ENCODE measurements around the gene PLPP1.

PLPP1 gene

DNA sequence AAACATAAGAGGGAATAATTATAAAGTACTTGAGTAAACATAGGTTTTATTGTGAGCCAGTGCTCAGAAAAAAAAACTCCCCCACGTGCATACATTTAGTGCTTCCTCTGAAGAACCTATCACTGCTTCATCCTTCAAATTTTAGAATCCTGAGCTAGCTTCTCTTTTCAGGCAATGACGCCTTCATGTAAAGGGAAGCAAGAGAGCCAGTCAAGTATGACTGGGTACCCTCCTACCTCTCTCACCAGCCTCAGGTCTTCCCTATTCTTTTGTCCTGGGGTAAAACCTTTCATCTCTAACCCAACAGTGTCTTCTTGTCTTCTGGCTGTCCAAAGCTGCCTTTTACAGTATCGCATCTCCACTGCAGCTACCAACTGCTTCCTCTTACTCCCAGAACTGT, 32.0 kb downstream of the PLPP1 start:
- no peak for DNase-seq

DNA sequence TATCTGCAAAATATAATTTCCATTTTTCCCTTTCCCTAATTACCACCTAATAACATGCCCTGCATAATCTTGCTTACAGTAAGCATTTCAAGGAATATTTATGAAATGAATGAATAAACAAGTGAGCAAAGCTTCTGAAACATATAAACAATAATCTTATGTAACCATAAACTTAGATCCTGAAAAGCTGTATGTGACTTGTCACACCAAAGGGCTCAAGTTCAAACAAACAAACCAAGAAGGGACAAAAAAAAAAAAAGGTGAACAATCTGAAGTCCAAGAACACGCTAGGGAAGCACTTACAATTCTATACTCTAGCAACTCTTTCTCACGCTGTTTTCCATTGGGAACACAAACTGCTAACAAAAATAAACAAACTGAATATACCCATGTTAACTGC, 36.3 kb downstream of the PLPP1 start:
- DNase-seq: no peak

DNA sequence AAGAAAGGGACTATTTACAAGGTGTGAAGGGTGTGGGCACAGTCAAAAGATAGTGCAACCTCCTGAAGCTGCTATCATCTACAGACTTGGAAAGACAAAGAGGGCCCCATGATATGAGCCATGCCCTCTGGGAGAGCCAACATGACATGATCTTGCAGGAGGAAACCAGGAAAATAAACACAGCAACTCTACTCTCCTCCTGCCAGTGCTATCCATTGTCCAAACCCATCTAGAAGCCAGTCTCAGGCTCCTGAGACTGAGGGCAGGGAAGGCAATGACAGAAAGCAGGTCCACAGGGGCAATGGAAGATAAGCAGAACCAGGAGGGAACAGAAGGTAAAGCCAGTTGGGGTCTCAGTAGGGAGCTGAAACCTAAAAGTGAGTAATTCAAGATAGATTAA, 37.1 kb downstream of the PLPP1 start:
- no peak for DNase-seq

DNA sequence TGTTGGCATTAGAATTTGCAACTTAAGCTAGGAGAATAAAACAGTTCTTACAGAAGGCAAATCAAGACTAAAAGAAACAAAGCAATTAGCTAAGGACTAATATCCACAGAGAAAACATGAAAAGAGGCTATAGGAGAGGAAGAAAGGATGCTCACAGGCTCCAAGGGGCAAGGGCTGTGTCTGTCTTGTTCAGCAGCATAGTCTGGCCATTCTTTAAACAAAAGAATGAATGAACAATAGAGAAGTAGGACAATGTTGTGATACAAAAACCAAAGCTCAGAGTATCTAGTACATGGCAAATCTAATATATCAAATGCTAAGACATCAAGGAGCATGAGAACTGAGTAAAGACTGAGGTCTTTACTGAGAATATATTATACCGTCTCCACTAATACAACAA, 39.5 kb downstream of the PLPP1 start:
- DNase-seq: no peak

- no peak for DNase-seq
These were observed 42.3 kb downstream of the PLPP1 start for GRCh38 chr5:55492449-55492848.

DNA sequence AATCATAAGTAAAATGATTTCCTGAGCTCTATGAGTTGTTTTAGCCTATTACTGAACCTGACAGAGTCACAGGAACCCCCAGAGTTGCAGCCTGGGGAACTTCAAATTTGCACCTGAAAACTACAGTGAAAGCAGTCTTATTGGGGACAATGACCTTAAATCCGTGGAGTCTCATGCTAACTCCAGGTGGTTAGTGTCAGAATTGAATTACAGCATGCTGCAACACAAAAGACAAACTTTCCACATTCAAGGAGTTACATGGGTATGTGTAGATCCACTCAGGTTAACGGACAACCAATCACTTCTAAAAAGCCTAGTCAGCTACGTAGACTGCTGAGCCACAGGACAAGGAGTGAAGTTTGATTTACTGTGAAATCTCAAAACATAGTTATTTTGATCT, 49.7 kb downstream of the PLPP1 start:
- no peak for DNase-seq

DNA sequence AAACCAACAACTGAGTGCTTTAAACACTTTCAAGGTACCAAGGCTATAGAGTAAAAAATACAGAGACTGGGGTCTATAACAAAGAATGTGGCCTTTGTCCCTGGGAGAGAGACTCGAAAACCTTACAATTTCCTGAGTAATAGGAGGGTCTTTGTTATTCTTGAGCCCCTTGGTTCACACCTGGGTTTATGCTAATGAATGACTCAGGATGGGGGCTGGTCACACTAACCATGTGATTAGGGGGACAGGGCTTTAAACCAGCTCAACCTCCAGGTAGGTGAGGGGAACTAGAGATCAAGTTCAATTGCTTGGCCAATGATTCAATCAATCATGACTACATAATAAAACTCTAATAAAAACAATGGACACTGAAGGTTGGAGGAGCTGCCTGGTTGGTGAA, 50.2 kb downstream of the PLPP1 start:
- no peak for DNase-seq

DNA sequence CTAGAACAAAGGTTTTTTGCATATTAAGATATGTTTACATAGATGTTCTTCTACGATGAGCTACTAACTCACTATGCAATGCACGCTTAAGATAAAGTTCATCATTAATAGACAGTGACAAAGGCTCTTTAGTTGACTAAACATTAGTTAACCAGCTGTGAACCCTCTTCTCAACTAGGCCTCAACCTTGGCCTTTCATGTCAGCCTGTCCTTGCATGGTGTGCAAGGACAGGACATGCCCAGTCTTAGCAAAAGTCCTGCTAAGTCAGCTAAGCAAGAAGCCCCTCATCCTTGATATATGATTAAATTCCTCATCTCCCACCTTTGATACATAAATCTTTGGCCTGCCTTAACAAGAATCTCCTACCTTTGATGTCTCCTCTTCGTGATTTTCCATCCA, 50.9 kb downstream of the PLPP1 start:
- no peak for DNase-seq

DNA sequence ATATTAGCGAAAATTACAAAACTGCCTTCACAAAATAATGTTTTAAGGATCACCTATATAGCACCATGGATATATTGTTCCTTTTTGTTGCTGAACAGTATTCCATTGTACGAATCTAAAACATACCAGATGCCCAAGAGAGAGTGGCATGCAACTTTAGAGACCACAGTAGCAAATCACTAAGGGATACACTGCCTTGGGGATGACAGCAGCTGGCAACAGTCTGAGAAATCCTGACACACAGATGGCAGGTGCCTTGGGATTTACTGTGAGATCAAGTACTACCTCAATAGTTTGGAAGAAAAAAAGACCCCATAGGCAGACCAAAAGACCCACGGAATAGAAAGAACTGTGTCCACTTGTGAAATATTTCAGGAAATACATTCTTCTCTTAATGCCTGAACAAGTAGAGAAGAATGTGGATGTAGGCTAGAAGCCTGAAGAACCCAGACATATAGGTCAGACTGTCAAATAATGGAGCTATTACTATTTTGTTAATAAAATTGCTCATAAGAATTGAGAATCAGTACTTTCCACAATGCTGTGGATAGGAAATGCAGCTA, 53.4 kb downstream of the PLPP1 start:
- no peak for DNase-seq

DNA sequence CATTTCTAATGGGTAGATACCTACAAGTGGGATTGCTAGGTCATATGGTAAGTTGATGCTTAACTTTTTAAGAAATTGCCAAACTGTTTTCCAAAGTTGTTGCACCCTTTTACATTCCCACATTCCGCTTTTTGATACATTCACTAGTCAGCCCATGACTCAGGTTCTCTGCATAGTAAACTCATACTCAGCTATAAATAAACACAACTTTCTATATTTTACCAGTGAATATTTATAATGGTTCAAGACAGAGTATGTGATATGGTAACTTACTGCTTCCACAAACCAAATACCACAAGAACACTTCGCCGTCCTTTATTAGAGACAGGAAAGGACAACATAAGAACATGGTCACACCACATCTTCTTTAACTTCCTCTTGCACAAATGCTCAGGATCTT, 54.0 kb downstream of the PLPP1 start:
- no peak for DNase-seq

DNA sequence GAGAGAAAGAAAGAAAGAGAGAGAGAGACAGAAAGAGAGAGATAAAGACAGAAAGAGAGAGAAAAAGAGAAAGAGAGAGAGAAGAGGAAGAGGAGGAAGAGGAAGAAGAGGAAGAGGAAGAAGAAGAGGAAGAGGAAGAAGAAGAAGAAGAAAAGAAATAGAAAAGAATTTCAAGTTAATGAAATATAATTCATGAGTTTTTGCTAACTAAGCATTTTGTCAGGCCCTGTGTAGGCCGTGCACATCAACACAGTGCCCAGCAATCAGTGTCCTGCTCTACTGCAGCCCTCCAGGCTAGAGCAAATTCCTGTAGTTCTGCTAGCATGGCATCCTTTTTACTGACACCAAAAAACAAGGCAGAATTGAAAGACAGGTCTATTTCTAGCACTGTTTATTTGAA, 62.1 kb downstream of the PLPP1 start:
- no peak for DNase-seq

GRCh38 chr5:55471468-55471867, 63.3 kb downstream of the PLPP1 start:
- DNase-seq: no peak

GRCh38 chr5:55470282-55470681, 64.5 kb downstream of the PLPP1 start:
- DNase-seq: no peak

GRCh38 chr5:55469839-55470238, 64.9 kb downstream of the PLPP1 start:
- no peak for DNase-seq

- no peak for DNase-seq
These were observed 66.8 kb downstream of the PLPP1 start for GRCh38 chr5:55467862-55468551.

GRCh38 chr5:55463613-55464012, 71.2 kb downstream of the PLPP1 start:
- no peak for DNase-seq

GRCh38 chr5:55459572-55459971, 75.2 kb downstream of the PLPP1 start:
- no peak for DNase-seq

GRCh38 chr5:55456216-55456895, 78.4 kb downstream of the PLPP1 start:
- no peak for DNase-seq

DNA sequence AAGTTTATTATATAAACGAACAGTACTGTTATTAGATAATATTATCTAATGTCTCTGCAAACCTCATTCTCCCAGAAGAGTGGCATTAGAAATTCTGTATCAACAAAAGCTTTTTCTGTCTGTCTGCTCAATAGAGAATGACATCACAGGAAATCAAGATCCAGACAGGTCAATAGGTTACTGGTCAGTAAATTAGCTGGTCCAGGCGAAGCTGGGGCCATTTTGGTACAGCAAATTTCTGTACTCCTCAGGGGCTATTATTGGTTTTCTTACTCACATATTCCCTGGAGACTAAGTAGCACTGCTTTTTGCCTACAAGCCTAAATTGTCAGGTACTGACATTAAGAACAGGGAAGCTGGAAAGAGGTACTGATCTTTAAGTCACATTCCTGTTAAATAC, 80.5 kb downstream of the PLPP1 start:
- no peak for DNase-seq

- no peak for DNase-seq
These were observed 81.6 kb downstream of the PLPP1 start for GRCh38 chr5:55453211-55453610.

DNA sequence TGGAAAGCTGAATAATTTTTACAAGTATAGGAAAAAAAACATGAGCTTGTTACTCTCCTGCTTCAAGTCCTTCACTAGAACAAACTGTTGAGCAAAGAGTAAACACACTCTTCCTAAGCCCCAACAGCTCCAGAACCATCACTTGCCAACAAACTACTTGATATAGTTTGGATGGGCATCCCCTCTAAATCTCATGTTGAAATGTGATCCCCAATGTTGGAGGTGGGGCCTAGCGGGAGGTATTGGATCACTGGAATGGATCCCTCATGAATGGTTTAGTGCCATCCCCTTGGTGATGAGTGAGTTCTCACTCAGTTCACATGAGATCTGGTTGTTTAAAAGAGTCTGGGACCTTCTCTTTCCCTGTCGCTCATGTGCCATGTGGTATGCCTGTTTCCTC, 82.8 kb downstream of the PLPP1 start:
- DNase-seq: no peak

GRCh38 chr5:55450050-55450765, 84.6 kb downstream of the PLPP1 start:
- no peak for DNase-seq

DNA sequence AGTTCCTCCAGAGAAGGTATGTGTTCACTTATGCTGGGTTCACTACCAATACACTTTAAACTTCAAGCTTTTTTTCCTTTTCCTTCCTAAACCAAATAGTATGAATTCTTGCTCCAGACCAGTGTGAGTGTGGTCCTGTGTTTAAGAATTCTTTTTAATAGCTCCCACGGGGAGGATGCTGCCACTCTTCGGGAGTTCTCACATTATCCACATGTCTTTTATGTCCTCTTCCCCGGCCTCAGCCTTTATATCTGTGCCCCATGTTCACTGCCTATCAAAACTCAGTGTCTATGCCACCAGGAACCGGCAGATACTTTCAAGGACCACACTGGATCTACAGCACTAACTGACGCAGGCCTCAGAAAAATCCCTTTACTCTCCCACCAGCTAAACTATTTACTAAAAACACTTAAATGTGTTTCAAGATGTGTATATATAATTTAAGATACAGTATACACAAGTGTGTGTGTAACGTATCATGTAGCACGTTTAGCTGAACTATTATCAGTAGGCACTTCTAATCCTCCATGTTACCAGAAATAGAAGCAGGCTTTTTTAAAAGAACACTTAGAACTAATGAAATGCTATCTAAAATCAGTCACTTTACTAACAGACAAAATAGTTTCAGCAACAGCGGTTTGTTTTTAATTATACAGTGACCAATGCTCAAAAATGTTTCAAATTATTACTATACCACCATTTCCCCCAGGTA, 88.0 kb downstream of the PLPP1 start:
- no peak for DNase-seq
